22Rv1 (cell line): ENCODE data around the gene FBXW12.

Source experiments
- CTCF ChIP-seq: fragments of 450-650 bp; IDR thresholded peaks from 2 replicates; pipeline ENCODE4 v1.5.1; 2017; ENCODE audit warnings: mild to moderate bottlenecking
- ZFX ChIP-seq: fragments of 450-650 bp; IDR thresholded peaks from 2 replicates; pipeline ENCODE4 v1.6.1; 2017; ENCODE audit warnings: antibody characterized with exemption, borderline replicate concordance

- no peak for TF ChIP-seq CTCF
- no peak for TF ChIP-seq ZFX
Measured at GRCh38 chr3:48371651-48372376, at the start of gene FBXW12.
